ENCODE results near the gene MYO15A.

- TF ChIP-seq CTCF (IDR thresholded peaks at IDR 0.05; ENCODE audit: borderline replicate concordance, extremely low read depth, low read length, poor library complexity, severe bottlenecking): no peak
- no peak for TF ChIP-seq EZH2 (IDR thresholded peaks at IDR 0.05; ENCODE audit: borderline replicate concordance, low read depth, low read length, severe bottlenecking)
Measured at GRCh38 chr17:18064053-18064452, 44.5 kb upstream of the MYO15A start.
